GM19239 (cell line): Measurements from ENCODE around the gene GALNT18.

Experiments used
- DNase-seq: peaks from one replicate; pipeline ENCODE4 v3.0.0; 2011; ENCODE audit warnings: low spot score; ENCODE audit not compliant: insufficient read length
- FAIRE-seq: peaks from 2 replicates; lab custom pipeline; 2011; peaks lifted over from hg19 to GRCh38; lab: Jason Lieb, UNC

The GALNT18 gene

DNA sequence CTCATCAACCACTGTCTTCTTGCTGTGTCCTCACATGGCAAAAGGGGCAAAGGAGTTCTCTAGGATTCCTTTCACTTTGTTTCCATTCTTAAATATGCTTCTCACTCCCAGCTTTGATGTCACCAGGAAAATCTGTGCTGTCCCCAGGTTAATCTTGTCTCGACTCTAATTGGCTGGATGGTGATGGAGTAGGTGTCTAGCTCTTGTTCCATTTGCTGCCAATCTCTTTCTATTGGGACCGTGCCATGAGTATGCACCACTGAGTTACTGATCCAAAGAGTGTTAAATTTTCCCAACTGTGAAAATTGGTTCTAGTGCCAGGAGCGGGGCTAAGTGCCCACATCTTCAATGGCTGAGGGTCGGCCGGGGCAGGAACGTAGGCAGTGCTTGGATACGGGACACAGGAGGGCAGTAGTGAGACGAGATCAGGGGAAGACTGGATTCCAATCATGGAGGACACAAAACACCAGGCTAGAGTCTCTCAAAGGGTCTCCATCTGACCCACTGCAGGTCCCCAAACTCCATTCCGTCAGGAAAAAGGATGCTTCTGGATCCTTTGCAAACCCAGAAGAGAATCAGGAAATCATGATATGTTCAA lies 221.1 kb downstream of the GALNT18 start:
- FAIRE-seq (peak; percentile 51), DNase-seq (peak; percentile 10)

- FAIRE-seq (no peak), DNase-seq (no peak)
These were observed 221.7 kb downstream of the GALNT18 start for GRCh38 chr11:11400121-11400520.

DNA sequence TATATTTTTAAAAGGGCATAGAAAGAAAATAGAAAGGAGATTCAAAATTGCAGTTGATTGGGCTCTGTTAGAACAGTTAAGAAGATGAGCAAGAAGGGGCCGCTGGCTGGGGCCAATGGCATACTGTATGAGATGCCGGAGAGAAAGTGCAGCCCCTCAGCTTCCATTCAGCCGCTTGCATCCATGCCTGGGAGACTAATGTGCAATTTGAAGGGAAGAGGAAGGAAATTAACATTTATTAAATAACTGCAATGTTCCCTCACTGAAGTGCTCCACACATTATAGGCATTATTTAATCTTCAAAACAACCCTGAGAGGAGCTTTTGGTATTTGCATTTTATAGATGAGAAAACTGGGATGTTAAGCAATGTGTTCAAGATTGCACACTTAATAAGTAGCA lies 224.0 kb downstream of the GALNT18 start:
- no peak for FAIRE-seq

DNA sequence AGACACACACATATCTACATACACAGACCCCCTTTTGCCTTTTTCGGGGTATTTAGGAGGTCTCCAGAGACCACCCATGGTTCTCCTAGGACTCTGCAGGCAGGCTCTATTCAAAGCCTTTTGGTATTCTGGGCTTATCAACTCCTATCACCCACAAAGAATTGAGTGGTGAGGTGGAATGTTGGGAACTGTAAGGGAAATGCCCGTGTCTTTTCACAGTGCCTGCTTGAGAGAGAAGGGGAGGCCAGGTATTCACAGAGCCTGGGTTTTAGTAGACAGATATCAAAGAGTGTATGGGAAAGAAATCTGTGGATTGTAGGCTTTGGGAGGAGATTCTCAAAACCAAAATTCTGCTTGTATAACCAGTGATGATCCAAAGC lies 224.8 kb downstream of the GALNT18 start:
- no peak for DNase-seq
- FAIRE-seq, result no peak

More for the DNA sequence above, 224.0 kb downstream of the GALNT18 start:
- DNase-seq, result no peak

GRCh38 chr11:11396301-11397035 lies 225.3 kb downstream of the GALNT18 start:
- DNase-seq, result no peak
- FAIRE-seq, result no peak

- no peak for FAIRE-seq
- no peak for DNase-seq
These were observed 226.7 kb downstream of the GALNT18 start for GRCh38 chr11:11395126-11395525.

- DNase-seq, result no peak
- FAIRE-seq, result no peak
These were observed 227.6 kb downstream of the GALNT18 start for GRCh38 chr11:11394241-11394640.

GRCh38 chr11:11391796-11392463 lies 229.9 kb downstream of the GALNT18 start:
- FAIRE-seq, result no peak
- no peak for DNase-seq

DNA sequence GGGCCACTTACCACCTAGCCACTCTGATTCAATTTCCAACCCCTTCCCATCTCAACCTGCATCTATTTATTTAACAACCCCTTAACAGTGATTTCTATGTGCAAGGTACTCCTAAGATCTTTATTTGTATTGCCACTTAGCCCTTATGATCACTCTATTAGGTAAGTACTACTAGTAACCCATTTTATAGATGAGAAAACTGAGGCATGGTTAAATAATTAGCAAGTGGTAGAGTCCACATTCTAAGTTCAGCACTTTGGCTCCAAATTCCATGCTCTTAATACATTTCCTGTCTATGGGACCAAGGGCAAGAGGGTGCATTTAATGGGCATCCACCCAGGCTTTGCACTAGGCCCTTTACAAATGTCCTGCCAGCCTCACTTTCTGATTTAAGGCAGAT lies 230.6 kb downstream of the GALNT18 start:
- no peak for FAIRE-seq
- no peak for DNase-seq

GRCh38 chr11:11390068-11390771 lies 231.6 kb downstream of the GALNT18 start:
- DNase-seq (no peak), FAIRE-seq (no peak)

DNA sequence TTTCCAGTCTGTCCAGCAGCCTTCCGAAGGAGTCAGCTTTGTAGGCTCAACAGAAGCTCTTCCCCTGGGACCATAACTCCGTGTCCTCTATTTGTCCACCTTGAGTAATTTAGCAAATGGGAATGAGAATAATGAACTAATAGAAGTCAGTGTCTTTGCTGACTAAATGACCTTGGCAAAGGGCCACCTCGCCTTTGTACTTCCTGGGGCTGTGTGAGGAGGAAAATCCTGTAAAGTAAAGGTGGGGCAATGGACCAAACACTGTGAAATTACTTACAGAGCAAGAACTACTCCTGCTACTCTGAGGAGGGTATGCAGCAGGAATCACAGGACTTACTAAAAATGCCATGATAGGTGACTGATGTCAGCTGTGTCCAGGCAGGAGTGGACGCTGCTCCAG lies 232.6 kb downstream of the GALNT18 start:
- FAIRE-seq, result no peak
- no peak for DNase-seq

GRCh38 chr11:11387622-11388305 lies 234.0 kb downstream of the GALNT18 start:
- no peak for DNase-seq

GRCh38 chr11:11387207-11387606 lies 234.6 kb downstream of the GALNT18 start:
- no peak for DNase-seq
- no peak for FAIRE-seq

More at GRCh38 chr11:11387622-11388305, 234.0 kb downstream of the GALNT18 start:
- FAIRE-seq, result no peak

GRCh38 chr11:11384829-11385228 lies 237.0 kb downstream of the GALNT18 start:
- FAIRE-seq (no peak), DNase-seq (no peak)

GRCh38 chr11:11383995-11384394 lies 237.8 kb downstream of the GALNT18 start:
- DNase-seq (no peak), FAIRE-seq (no peak)

DNA sequence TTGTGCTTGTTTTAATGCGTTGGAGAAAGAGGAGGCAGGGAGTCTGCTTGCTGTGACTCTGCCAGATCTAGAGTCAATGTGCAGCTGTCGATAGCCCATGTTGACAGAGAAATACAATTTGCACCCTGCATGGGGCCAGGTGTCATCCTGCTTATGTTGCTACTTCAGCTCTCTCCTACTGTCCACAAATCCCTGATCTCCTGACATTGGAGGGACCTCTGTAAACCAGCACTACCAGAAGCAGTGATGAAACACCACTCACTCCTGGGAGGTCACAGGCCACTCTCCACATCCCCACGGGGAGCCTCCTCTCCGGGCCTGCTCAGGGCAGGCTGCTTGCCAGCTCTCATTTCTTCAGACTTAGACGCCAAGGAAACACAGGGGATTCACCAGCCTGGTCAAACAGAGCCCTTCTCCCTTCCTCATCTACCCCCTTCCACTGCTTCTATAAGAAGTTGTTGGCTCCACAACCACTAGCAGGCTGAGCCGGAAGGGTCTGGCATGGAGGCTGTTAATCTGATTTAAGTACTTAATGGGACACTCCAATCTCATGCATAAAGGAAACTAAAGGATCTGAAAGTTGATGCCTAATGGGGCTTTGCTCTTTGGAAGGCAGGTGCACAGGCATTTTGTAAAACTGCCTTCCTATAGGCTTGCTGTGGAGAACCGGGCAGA lies 238.8 kb downstream of the GALNT18 start:
- DNase-seq (no peak), FAIRE-seq (no peak)

DNA sequence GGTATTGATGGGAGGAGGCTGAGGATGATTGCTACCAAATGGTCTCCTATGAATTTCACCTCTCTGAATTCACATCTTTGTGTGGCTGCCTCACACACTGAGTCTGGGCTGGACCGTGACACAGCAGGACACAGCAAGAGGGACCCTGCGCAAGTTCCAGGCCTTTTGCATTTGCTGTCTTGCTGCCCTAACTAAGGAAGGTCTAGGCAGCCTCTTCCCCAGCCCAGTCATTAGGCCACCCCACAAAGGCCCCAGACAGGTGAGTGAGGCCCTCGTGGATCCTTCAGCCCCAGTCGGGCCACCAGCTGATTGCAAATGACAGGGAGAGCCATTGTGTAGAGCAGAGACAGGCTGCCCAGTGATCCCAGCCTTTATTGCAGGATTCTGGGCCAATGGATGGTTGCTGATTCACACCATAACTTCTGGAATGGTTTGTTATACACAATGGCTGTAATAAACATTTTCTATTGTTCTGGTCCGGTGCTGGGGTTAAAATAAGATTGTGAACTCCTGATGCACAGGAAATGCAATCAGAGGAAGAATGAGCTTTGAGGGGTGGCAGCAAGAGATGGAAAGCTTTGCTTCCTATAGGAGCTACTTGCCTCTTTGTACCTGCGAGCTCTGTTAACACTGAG lies 240.2 kb downstream of the GALNT18 start:
- FAIRE-seq, result no peak
- no peak for DNase-seq

- DNase-seq (no peak), FAIRE-seq (no peak)
These were observed 240.9 kb downstream of the GALNT18 start for GRCh38 chr11:11380883-11381282.

GRCh38 chr11:11380340-11380739 lies 241.5 kb downstream of the GALNT18 start:
- no peak for FAIRE-seq
- no peak for DNase-seq
